Loucy (cell line): ENCODE data around the gene PNPLA7.

Experiments
- EZH2phosphoT487 ChIP-seq: fragments of 200-600 bp; IDR thresholded peaks from 2 replicates; pipeline ENCODE4 v1.6.1; 2018; ENCODE audit warnings: antibody characterized with exemption, mild to moderate bottlenecking, moderate library complexity, borderline replicate concordance
- TF ChIP-seq, protein P1 (sequence below): fragments of 200-600 bp; sonication (generic); conservative IDR thresholded peaks from 2 replicates; pipeline ENCODE4 v1.5.1; 2014; ENCODE audit warnings: mild to moderate bottlenecking, antibody characterized with exemption, low read length

GRCh38 chr9:137552022-137552768, 2.0 kb upstream of the PNPLA7 start:
- TF ChIP-seq, protein P1, sequence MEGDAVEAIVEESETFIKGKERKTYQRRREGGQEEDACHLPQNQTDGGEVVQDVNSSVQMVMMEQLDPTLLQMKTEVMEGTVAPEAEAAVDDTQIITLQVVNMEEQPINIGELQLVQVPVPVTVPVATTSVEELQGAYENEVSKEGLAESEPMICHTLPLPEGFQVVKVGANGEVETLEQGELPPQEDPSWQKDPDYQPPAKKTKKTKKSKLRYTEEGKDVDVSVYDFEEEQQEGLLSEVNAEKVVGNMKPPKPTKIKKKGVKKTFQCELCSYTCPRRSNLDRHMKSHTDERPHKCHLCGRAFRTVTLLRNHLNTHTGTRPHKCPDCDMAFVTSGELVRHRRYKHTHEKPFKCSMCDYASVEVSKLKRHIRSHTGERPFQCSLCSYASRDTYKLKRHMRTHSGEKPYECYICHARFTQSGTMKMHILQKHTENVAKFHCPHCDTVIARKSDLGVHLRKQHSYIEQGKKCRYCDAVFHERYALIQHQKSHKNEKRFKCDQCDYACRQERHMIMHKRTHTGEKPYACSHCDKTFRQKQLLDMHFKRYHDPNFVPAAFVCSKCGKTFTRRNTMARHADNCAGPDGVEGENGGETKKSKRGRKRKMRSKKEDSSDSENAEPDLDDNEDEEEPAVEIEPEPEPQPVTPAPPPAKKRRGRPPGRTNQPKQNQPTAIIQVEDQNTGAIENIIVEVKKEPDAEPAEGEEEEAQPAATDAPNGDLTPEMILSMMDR, result no peak
- no peak for TF ChIP-seq EZH2phosphoT487
